ENCODE results near the gene TMA7B.
"Not testable (repeated sequence)": the region's sequence is repeated elsewhere in the genome, so short reads cannot be mapped to it uniquely, and the experiment has no call there.

DNA sequence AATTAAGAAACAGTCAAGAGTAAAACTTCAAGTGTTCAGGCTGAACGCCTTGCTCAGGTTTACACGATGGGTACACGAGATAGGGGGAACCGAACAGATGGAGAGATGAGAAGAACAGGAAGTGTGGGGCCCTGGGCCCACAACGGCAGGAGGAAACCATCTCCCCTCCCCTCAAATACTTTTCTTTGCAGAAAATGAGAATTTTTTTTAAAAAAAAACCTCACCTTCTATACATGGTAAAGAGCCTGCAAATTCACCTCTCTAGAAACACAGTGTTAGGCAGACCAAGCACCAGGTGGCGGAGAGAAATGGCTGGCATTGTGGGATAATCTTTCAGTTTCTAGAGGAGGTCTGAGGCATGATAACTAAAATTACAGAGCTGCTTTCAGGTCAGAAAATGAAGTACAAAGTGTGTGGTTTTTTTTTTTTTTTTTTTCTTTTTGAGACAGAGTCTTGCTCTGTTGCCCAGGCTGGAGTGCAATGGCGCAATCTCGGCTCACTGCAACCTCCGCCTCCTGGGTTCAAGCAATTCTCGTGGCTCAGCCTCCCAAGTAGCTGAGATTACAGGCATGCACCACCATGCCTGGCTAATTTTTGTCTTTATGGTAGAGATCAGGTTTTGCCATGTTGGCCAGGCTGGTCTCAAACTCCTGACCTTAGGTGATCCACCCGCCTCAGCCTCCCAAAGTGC, 8.4 kb upstream of the TMA7B start:
- TF ChIP-seq, protein P1, sequence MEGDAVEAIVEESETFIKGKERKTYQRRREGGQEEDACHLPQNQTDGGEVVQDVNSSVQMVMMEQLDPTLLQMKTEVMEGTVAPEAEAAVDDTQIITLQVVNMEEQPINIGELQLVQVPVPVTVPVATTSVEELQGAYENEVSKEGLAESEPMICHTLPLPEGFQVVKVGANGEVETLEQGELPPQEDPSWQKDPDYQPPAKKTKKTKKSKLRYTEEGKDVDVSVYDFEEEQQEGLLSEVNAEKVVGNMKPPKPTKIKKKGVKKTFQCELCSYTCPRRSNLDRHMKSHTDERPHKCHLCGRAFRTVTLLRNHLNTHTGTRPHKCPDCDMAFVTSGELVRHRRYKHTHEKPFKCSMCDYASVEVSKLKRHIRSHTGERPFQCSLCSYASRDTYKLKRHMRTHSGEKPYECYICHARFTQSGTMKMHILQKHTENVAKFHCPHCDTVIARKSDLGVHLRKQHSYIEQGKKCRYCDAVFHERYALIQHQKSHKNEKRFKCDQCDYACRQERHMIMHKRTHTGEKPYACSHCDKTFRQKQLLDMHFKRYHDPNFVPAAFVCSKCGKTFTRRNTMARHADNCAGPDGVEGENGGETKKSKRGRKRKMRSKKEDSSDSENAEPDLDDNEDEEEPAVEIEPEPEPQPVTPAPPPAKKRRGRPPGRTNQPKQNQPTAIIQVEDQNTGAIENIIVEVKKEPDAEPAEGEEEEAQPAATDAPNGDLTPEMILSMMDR (IDR thresholded peaks at IDR 0.05), result not testable (repeated sequence)
- not testable (repeated sequence) for TF ChIP-seq POLR2A (IDR thresholded peaks at IDR 0.05)

All from esophagus squamous epithelium (tissue), 4 donors.